GM19397 (cell line): Measurements from ENCODE around the gene KDM1B.
"Not testable (repeated sequence)": the region's sequence is repeated elsewhere in the genome, so short reads cannot be mapped to it uniquely, and the experiment has no call there.

ENCODE experiments used
- ATAC-seq: cut with Tn5 transposase; IDR thresholded peaks from one replicate; pipeline ENCODE4 v1.9.1; 2021; ENCODE audit warnings: mild to moderate bottlenecking, moderate library complexity; ENCODE audit not compliant: unreplicated experiment

The KDM1B gene

DNA sequence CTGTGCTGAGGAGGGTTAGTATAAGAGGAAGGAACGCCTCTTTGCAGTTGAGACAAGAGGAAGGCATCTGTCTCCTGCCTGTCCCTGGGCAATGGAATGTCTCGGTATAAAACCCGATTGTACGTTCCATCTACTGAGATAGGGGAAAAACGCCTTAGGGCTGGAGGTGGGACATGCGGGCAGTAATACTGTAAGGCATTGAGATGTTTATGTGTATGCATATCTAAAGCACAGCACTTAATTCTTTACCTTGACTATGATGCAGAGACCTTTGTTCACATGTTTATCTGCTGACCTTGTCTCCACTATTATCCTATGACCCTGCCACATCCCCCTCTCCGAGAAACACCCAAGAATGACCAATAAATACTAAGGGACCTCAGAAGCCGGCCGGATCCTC is 71.9 kb downstream of the KDM1B start:
- ATAC-seq: not testable (repeated sequence)

DNA sequence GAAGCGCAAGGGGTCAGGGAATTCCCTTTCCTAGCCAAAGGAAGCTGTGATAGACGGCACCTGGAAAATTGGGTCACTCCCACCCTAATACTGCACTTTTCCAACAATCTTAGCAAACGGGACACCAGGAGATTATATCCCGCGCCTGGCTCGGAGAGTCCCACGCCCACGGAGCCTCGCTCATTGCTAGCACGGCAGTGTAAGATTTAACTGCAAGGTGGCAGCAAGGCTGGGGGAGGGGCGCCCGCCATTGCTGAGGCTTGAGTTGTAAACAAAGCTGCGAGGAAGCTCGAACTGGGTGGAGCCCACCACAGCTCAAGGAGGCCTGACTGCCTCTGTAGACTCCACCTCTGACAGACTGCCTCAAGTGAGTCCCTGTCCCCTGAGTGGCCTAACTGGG is 73.4 kb downstream of the KDM1B start:
- not testable (repeated sequence) for ATAC-seq

DNA sequence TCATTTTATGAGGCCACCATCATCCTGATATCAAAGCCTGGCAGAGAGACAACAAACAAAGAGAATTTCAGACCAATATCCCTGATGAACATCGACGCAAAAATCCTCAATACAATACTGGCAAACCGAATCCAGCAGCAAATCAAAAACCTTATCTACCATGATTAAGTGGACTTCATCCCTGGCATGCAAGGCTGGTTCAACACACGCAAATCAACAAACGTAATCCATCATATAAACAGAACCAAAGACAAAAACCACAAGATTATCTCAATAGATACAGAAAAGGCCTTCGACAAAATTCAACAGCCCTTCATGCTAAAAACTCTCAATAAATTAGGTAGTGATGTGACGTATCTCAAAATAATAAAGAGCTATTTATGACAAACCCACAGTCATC is 76.6 kb downstream of the KDM1B start:
- not testable (repeated sequence) for ATAC-seq

DNA sequence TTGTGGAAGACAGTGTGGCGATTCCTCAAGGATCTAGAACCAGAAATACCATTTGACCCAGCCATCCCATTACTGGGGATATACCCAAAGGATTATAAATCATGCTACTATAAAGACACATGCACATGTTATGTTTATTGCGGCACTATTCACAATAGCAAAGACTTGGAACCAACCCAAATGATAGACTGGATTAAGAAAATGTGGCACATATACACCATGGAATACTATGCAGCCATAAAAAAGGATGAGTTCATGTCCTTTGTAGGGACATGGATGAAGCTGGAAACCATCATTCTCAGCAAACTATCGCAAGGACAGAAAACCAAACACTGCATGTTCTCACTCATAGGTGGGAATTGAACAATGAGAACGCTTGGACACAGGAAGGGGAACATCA is 78.5 kb downstream of the KDM1B start:
- not testable (repeated sequence) for ATAC-seq

DNA sequence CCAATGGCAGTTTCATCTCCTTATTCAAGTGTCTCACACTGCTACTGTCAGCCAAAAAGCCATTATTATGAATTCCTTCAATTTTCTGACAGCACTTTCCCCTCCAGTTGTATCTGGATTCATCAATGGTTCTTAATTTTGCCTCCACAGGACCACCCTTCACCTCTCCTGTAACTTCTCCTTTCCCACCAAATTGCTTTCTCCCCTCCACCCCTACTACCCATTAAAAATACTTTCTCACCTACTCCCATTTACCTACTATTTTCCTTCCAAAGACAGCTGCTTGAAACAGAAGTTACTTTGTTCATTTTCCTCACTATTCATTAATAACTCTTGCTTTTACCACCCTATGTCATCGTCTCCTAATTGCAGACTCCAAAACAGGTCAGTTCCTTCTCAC is 79.3 kb downstream of the KDM1B start:
- ATAC-seq: no peak

DNA sequence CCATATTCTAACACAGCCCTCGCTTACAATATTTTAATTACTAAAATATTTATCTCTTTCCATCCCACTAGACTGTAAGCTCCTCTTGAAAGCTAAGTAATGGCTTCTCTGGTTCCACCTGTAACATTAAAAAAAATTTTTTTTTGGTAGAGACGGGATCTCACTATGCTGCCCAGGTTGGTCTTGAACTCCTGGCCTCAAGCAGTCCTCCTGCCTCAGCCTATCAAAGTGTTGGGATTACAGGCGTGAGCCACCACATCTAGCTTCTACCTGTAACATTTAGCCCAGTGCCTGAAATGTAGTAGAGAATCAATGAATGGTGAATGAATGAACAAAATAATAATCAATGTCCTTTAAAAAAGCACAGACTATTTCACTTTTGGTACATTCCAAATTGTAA is 80.3 kb downstream of the KDM1B start:
- ATAC-seq: no peak

DNA sequence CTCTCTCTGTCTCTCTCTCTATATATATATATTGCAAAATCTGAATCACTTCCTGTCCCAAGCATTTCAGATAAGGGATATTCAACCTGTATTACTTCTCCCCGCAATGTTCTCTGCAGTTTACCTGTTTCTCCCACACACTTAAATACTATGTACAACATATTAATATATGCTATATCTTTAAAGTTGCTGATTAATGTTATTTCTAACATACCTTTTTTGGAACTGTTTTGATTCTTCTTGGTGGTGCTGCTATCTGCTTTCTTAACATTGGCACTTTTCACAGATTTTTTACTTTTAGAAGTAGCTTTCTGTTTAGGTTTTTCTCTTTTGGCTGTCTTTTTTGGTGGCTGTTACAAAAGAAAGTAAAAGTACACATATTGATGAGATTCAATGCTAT is 81.9 kb downstream of the KDM1B start:
- ATAC-seq: no peak

DNA sequence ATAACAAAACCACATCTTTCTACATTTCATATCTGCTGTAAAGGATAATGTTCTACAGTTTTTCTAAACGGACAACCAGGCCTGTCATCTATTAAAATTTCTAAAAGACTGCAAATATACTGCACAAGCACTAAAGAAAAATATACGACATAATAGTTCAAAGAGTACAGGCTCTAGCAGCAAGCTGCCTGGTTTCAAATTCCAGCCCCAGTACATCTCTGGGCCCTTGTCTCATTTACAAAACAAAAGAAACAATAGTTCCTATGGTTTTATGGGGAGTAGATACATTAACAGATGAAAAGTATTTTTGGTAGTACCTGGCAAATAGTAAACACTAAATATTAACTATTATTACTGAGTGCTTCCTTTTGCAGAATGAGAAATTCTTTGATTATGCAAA is 85.0 kb downstream of the KDM1B start:
- ATAC-seq: no peak

DNA sequence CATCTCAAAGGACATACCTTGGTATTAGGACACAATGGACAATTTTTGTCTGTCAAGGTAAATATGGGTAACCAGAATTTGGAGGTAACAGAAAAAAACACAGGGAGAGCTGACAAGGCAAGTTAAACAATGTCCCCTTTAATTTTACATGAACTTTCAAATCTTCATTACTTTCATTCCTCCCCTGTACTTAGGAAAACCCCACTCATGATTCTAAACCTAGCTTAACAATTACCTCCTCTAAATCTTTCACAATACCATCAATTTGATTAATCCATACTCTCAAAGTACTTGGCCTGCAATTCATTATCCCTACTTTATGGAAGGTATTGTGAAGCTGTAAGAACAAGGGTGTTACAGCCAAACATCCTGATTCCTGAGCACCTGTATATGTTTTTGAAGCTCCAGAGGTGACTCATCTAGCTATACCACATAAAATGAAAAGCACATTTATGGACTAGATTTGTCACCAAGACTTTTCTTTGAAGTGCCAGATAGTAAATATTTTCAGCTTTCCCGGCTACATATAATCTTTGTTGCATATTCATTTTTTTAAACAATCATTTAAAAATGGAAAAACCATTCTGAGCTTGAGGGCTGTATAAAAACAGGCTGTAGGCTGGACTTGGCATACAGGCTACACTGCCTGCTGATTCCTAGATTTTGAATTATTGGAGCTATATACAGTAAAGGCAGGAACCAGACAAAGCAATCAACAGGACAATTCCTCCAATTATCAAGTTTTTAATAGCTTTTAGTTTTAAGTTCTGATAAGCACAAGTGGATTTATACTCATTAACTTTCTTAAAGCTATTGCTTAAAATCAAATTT is 86.2 kb downstream of the KDM1B start:
- ATAC-seq: no peak

DNA sequence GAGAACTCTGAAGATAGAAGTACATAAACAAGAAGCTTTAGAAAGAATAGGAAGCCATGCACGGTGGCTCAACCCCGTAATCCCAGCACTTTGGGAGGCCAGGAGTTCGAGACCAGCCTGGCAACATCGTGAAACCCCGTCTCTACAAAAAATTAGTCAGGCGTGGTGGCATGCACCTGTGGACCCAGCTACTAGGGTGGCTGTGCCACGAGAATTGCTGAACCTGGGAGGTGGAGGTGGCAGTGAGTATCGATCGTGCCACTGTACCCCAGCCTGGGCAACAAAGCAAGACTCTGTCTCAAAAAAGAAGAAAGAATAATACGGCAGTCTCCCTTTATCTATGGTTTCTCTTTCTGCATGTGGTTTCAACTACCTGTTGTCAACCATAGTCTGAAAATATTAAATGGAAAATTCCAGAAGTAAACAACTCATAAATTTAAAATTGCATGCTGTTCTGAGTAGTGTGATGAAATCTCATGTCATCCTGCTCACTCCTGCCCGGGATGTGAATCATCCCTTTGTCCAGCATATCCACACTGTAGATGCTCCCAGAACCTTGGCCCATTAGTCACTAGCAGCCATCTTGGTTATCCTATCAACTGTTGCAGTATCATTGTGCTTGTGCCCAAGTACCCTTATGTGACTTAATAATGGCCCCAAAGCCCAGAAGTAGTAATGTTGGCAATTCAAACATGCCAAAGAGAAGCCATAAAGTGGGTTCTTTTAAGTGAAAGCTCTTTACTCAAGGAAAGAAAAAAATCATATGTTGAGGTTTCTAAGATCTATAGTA is 87.0 kb downstream of the KDM1B start:
- ATAC-seq: no peak

DNA sequence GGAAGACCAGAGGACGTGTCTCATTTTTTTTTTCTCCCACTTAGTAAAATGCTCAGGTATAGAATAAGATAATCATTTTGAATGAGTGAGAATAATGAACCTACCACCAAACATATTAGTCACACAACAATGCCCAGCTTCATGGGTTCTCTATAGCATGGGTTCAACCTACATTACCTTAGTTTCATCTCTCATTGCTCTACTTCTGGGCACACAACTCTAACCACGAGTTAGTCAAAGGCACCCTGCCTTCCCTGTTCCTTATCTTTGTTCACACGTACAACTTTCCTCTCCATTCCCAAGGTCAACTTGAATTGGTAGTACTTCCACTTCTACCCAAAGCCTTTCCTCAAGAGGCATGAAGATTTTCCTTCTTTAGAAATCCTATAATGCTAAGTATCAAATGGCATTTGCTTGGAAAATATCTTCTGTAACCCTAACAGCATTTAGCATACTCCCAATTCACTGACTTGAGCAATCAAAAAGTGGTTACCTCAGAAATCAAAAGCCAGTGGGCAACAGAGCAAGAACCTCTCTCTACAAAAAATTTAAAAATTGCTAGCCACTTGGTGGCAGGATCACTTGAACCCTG is 88.2 kb downstream of the KDM1B start:
- ATAC-seq: no peak

DNA sequence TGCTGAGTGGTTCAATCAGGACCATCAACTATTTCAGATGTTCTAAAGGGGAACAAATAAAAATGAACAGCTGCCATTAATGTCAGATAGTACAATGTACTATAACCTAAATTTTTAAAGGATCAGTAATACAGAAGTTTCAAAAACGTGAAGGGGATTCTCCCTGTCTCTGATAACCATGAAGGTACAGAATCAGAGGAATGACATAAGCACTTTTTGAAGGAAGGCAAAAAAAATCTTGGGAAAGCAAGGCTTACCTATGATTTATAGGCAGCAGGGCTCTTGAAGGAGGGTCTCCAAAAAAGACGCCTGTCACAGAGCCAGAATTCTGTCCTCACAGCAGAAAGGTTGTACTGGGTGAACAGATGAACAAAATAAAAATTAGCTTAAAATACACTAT is 89.0 kb downstream of the KDM1B start:
- no peak for ATAC-seq

DNA sequence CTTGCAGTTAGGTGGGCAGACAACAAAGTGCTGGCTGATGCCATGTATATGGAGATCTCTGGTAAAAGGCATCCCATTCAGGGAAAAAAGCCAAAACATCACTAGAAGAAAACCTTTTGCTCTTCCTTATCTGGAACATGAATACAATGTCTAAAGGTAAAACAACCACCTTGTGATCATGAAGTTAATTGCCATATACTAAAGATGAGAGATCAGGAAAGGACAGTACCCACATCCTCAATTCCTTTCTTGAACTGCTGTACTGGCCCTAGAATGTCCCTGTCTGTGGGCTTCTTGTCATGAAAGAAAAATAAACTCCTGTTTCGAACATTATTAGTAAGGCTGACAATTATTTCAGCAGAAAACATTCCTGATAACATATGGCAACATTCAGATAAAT is 89.9 kb downstream of the KDM1B start:
- ATAC-seq: no peak

DNA sequence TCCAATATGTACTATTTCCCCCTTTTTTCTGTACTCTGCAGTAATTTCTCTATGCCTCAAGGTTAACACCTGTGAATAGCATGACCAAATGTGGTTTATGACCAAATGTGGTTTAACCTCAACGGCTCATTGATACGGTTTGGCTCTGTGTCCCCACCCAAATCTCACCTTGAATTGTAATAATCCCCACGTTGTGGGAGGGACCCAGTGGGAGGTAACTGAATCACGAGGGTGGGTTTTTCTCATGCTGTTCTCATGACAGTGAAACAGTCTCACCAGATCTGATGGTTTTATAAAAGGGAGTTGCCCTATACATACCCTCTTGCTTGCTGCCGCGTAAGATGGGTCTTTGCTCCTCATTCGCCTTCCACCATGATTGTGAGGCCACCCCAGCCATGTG is 90.4 kb downstream of the KDM1B start:
- ATAC-seq: no peak

DNA sequence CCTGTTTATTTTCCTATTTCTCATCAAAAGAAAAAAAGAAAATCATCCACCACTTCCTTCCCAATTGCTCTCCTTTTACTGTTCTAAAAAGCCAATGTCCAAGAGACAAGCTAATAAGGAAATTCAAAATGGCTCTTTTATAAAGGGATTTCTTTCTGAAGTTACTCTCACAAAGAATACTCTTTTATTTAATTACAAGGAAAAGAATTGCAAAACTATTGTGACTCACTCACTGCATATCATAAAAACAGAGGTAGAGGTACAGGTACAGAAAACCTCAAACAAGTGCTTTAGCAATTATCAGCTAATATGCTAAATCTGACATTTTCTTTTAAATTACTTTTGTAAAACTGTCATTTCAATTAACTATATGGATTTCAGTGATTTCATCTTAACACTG is 91.0 kb downstream of the KDM1B start:
- ATAC-seq: no peak

DNA sequence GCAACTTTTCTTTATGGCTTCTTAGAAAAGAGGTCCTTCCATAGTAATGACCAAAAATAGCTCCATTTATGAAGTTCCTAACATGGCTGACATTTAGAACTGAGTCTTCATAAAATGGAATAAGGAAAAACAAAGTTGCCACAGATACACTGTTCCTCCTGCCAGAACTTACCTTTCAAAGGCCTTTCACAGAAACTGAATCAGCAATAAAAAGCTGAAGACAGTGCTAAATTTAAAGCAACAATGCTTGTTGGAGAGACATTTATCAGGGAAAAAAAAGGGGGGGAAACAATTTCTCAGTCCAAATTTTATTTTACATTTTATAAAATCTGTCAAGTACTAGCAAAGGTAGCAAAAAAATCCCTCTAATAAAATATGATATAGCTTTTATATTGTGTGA is 91.8 kb downstream of the KDM1B start:
- ATAC-seq: no peak

DNA sequence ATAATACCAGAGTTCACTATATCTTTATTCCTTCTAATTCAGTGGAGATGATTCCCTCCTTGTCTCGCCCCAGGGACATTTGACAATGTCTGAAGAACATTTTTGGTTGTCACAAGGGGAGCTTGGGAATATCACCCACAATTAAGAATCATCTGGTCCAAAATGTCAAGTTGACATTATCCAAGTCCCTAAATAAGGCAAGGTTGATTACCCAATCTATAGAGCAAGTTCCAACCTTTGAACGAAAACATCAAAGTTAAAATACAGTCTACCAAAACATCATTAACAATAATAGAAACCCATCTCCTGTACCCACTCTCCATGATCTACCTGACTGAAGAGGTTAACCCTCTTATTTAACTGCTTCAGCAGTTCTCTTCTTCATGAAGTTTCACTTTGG is 93.5 kb downstream of the KDM1B start:
- ATAC-seq: no peak

DNA sequence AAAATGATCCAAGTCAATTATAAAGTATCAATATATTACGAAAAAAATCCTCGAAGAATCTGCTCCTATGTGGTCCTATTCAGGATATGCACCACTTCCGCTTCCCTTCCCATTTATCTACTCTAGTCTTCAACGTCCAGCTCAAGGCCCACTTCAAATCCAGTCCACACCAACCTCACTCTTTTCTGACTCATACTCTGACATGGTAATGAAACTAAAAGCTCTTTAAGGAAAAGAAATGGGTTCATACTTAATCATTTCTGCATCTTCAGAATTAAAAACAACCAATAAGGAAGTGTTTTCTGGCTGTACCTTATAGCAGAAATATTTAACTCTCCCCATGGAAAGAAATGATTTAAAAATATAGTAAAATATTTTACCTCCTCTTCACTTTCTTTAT is 94.0 kb downstream of the KDM1B start:
- ATAC-seq: no peak

DNA sequence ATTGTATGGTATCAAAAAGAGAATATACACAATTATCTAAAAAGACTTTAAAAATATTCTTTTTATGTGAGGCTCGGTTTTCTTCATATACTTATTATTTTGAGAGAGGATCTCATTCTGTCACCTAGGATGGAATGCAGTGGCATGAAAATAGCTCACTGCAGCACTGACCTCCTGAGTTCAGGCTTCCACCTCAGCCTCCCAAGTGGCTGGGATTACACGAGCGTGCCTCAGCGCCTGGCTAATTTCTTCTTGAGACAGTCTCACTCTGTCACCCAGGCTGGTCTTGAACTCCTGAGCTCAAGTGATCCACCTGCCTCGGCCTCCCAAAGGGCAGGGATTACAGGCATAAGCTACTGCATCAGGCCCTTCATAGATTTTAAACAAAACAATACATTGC is 98.4 kb downstream of the KDM1B start:
- ATAC-seq: no peak

DNA sequence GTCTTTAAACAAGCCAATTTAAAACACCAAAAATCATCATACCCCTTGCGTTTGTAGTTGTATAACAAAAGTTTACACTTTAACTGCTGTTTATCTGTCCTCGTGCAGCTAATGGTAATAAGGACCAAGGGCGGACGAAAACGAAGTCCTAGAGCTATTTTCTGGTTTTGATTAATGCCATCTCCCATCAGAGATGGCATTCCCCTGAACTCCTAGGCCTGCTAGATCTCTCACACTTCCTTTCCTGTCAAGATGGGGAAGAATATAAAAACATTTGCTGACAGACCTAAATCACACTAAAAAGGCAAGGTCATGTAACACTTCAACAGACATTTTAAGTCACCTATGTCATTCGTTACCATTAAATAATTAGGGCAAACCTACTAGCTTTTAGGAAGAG is 99.6 kb downstream of the KDM1B start:
- ATAC-seq: no peak

DNA sequence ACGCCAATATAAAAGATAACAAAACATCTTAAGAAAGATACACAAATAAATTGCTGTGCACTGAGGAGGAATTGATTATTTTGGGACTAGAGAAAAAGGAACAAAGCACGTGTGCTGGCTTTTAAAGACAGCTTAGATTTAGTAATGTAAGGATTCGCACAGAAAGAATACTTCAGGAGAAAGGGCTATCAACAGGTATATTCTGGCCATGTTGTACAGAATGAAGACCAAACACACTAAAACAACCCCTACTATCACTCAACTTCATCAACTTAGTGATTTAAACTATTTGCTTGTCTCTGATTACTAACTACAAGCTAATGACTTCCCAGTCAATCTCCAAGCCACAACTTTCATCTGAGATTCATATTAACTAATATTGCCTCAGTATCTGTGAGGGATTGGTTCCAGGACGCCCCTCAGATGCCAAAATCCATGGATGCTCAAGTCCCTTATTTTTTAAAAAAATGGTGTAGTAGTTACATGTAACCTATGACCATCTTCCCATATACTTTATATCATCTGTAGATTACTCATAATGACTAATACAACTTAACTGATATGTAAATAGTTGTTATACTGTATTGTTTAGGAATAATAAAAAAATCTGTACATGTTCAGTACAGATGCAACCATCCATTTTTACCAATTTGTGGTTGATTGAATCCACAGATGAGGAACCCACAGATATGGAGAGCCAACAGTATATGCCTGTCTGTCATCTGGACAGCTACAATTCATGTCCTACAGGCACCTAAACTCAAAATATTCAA is 104.6 kb downstream of the KDM1B start:
- no peak for ATAC-seq
